Right hindlimb (tissue), 1 donor: Measurements from ENCODE around the gene PPP1CA.

Experiments
- DNase-seq: peaks from one replicate; pipeline ENCODE4 v3.0.0-alpha.2; 2018

Gene PPP1CA

DNA sequence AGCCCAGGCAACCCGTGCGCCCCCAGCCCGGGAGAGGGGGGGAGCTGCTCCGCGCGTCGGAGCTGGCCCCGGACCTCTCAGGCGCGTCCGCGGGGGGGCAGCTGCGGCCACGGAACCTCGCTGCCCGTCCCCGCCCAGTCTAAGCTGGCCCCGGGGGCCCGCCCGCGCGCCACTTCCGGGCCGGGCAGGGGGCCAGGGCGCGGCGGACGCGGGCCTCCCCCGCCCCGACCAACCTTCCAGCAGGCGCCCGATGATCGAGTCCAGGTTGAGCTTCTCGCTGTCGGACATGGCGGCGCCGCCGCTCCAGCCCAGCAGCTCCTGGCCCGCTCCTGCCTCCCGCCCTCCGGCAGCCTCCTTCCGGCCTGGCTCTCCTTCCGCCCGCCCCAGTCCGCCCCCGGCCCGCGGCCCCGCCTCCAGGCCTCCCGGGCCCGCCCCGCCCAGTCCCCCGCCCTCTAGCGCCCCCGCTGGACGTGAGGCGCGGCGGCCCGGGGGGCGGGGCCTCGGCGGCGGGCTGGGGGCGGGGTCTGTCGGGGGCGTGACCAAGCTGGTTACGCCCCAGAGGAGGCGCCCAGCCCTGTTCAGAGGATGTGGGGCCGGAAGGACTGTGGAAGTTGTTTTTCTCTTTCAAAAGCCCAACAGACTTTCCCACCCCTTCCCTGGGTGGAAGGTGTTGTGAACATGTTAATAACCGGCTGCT, at the start of gene PPP1CA:
PPP1CA (minus strand) TSS at position 364 of the 697 bp plus-strand sequence; CDS start at position 288, 76 bp downstream.
- peak; percentile 96 for DNase-seq

DNA sequence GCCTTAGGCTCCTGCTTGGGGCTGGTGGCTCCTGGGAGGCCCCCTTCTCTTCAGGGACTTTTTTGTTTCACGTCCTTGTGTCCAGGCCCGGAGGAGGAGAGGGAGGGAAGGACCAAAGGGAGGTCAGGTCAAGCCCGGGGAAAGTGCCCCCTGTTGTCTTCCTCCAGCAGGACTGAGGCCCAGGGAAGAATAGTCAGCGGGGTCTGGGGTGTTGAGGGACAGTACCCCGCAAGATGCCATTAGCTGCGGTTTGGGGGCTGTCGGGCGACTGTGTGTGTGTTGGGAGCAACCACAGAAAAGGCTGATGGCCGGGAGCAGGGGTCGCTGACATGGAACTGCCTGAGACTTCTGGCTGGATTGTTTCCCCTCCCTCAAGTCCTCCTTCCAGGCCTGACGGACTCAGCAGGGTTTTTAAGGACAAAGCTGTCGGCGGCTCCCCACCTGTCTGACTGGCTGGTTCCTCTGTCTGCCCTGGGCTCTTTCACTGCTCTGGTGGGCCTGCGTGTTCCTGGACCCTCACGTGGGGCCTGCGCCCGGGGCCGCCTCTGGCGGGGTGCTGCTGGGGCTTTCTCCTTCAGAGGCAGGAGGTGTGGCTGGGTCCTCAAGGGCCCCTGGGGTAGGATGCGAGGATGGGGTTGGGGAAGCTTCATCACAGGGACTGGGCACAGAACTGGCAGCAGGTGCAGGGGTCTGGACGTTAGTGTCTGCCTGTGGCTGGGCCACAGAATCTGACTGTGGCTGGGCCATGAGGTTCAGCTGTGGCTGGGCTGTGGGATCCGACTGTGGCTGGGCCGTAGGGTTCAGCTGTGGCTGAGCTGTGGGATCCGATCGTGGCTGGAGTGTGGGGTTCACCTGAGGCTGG, 49.4 kb upstream of the PPP1CA start:
- DNase-seq, result peak; percentile 14

DNA sequence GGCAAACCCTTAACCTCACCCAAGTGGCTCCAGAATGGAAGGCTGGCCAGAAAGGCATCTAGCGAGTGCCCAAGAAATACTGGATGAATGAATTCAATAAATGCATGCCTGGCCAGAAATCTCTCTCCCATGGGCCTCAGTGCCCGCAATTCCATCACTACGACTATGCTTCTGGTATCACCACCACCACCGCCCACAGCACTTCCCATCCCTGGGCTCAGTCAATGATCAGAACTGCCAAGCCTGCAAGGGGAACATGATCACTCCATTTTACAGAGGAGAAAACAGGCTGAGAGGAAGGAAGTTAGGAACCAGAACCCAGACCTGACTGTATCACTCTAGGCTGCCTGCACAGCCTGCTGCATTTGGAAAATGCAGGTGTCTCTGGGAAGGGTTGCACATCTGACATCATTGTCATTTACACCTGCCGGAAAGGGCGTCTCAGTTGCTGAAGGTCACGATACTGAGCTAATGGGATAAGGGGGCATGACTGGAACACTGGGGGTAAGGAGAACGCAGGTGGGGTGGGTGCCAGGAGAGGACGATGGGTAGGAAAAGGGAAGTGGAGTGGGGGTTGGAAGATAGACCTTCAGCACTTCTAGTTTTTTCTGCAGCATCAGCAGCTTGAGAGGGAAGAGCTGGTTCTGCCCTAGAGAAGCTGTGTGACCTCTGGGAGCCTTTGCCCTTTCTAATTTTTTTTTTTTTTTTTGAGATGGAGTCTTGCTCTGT, 47.6 kb upstream of the PPP1CA start:
- peak; percentile 12 for DNase-seq

DNA sequence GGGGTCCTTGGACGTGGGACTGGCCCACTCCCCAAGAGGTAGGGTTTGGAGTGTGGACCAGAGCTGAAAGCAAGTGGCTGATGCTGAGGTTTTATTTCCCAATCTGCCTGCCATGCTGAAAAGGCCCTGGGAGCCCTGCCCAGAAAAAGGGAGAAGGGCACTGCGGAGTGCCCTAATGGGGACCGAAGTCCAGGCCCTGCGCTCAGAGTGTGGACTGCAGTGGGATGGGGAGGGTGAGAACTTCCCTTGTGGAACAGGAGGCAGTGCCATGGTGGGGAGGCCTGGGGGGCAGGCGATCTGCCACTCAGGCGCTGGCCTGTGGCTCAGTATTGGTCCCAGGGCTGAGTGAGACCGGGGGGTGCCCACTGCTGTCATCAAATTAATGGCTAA, 46.6 kb upstream of the PPP1CA start:
- no peak for DNase-seq

DNA sequence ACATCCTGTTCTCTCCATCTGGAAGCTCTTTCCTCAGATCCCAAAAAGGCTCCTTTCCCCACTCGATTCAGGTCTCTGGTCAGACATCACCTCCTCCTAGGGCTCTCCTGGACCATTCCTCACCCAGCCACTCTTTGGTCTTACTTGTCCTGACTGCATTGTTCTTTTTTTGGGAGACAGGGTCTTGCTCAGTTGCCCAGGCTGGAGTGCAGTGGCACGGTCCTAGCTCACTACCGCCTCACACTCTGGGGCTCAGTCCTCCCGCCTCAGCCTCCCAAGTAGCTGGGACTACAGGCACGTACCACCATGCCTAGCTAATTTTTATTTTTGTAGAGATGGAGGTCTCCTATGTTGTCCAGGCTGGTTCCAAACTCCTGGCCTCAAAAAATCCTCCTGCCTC, 43.9 kb upstream of the PPP1CA start:
- no peak for DNase-seq

DNA sequence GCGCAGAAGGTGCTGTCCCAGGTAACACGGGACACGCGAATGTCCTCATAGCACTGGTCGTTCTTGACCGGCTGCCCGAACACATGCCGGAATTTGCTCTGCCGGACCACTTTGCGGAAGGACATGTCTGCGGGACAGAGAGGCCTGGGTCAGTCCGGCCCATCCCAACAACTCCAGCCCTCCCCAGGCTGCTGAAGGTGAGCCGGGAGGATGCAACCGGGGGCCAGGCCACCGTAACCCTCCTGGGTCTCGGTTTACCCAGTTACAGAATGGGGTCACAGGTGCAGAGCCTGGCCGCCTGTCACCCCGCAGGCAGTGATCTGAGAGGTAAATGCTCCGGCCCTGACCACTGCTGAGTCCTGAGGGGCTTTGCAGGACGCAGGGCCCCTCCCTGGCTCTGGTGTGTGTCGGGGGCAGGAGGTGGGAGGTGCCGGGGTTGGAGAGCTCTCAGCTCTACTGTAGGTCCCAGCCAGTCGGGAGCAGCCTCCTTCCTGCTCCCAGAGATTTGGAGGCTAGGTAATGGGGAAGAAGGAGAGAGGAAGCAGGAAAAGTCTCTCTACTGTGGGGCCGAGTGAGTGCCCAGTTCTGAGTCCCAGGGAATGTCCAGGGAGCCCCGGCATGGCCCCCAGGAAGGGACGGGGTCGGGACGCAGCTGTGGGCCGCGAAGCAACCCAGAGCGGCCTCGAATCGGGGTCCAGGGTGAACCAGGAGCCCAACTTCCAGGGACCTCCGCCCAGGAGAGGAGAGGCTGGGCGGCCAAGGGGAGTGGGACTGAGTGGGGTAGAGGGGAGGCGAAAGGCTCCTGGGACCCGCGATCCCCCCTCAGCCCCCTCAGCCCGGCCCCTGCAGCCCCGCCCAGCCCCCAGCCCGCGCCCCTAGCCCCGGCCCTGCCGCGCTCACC, 41.1 kb upstream of the PPP1CA start:
- DNase-seq, result peak; percentile 26

DNA sequence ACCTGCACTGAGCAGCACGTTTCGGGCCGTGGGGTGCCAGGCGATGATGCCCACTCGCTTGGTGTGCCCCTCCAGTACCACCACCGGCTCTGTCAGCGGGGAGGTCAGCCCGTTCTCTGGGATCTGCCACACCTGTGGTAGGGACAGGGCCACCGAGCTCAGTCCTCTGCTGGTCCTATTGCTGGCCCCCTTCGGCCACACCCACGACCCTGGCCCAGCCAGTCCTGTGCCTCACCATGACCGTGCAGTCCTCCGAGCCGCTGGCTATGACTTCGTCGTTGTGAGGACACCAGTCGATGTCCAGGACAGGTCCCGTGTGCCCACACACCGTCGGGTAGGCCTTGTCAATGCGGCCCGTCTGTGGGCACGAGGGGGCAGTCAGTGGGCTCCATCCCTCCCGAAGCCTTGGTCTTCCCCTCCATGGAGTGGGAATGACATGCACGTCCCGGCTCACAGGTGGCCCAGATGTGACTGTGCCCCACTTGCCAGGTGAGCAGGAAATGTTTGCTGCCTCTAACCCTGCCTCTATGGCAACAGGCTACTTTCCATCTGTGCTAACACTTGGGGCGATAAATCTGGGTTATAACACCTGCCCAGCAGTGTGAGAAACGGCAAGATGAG, 40.2 kb upstream of the PPP1CA start:
- peak; percentile 26 for DNase-seq

DNA sequence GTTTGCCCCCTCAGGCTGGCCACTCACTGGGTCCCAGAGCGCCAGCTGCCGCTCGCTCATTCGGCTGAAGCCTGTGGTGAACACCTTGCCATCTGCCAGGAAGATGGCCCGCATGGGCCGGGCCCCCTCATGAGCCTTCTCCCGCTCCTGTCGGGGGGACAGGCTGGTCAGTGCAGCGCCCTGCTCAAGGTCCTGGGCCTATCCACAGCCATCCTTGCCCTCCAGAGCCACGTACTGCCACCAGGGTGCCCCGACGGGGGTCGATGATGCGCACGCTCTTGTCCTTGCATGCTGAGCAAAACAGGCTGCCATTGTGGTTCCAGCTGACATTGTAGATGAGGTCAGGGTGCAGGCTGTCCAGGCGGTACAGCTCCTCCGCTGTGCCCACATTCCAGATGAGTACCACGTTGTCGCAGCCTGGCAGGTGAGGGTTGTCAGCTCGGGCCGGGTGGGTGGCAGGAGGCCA, 39.5 kb upstream of the PPP1CA start:
- no peak for DNase-seq

DNA sequence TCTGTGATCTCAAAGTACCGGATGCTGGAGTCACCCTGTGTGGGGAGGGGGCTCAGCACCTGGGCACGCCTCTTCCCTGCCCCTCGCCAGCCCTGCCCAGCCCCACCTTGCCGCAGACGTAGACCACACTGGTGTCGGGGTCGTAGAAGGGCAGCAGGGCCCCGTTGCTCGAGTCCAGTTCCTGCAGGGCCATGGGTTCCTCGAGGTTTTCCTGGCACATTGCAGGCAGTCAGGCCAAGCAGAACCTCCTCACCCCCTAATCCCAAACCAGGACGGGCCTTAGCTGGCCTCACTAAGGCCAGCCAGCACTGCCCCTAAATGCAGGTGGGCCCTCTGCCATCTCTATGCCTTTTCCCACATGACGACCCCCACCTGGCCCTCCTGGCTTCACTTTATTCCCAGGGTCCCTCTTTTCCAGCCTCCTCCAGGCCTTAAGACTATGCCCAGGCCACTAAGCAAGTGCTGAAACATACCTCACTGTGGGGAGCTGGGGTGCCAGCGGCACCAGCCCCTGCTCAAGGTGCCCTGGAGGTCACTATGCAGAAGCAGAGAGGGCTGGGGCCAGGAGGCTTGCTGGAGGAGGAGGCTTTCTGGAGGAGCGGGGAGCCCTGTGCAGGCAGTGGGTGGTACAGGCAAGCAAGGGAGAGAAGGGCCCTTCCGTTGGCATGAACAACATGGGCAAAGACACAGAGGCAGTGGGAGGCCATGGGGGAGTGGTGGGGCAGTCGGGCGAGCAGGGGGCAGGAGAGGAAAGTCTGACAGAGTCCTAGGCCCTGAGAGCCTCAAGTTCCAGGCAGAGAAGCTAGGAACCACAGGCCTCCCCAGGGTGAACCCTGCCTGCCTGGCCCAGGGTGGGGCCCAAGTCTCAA, 38.8 kb upstream of the PPP1CA start:
- peak; percentile 30 for DNase-seq

DNA sequence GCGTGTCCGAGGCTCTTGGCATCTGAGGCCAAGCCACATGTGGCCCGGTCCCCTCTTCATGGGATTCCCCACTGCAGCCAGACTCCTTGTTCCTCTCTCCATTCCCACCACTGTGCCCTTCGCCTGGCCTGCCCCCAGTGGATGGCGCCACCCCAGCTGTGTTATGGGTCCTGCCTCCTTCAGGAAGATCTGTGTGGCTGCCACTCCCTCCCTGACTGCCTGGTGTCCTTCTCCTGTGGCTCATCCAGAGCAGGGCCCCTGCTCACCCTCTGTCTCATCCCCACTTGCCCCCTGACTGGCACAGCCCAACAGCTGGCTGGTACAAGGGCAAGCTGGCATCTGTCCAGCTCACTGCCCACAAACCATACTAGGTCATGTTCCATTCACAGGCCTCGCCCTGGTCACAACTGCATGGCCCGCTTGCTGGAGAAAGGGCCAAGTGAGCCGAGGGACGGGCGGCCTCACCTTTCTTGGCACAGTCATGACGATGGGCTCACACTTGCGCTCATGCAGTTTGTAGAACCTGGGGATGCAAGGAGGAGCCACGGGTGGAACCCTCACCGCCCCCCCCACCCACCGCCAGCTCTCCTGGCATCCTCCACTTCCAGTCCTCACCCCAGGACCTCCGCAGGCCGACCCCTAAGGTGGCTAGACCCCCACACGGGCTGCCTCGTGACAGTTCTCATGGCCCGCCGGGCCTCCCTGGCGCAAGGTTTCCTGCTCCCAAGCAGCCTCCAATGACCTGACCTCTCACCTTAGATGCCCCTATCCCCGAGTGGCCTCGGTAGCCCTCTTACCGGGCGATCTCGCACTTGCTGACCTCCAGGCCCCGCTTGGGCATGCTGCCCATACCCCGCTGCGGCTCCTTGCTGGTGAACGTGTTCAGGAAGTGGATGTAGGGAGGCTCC, 37.9 kb upstream of the PPP1CA start:
- peak; percentile 43 for DNase-seq

DNA sequence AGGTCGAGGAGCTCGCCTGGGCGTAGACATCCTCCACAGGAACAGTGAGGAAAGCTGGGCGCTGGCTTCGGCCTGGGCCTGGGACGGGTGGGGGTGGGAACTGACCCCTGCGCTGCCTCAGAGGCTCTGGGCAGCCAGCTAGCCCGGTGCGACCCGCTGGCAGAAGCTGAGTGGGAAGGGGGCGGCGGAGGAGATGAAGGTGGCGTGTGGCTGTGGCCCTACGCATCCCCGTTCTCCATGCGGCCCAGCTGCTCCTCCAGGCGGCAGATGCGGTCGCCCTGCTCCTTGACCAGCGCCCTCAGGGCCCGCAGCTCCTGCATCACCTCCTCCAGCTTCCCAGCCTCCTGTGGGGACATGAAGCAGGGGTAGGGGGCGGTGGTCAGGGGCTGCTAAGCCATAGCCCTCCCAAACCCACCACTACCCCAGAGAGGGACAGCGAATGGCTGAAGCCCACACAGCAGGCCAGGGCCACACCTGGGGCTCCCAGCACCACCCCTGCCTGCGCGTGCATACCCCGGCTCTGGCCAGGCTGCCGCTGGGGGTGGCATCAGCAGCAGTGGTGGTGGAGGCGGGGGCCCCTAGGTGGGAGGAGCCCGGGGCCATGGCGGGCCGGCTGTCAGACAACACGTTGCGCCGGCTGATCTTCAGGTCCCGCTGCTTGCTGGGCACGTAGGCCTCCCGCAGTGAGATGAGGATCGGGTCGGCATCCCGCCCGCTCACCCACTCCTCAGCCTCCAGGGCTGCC, 36.7 kb upstream of the PPP1CA start:
- peak; percentile 24 for DNase-seq

DNA sequence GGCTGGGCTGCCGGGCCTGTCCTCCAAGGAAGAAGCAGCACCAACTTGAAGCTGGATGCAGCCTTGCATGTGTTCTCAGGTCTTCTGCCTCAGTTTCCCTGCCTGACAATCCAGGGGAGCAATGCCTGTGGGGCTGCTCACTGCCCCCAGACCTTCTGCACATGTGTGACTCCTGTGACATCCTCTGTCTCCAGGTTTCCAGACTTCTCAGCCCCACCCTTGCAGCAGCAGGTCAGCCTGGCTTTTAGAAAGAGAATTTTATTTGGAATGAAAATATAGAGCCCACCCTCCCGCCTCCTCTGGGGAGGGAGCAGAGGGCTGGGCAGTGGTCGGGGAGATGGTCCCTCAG, 36.1 kb upstream of the PPP1CA start:
- DNase-seq, result peak; percentile 16

DNA sequence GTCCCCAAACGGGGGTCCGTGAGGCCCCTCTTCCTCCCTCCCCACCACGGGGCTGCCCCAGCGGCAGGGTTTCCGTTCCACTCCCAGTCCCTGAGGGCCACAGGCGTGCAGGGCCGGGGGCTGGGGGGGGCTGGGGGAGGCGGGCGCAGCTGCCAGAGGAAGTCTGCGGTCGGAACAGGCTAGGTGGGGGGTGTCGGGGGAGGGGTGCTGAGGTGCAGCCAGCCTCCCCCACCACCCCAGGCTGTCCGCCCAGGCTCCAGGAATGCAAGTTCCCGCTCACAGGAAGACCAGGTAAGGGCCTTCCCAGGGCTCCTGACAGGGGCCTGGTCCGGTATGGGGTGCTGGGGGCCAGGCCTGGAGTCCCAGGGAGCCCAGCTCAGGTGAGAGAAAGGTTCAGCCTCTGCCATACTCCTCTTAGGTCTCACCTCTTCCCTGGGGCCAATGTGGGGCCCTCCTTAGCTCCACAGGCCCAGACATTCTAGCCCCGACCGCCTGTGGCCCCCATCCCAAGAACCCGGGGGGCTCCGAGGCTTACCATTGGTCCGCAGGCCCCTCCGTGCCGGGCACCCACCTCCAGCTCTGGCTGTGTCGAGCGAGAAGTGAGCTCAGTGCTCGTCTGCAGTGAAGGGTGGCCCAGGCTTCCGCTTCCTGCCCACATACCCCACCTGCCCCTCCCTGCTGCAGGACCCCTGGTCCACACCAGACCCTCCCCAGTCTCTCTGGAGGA, 35.6 kb upstream of the PPP1CA start, which contains the start of gene PTPRCAP:
PTPRCAP (minus strand) TSS at position 601 of the 727 bp plus-strand sequence; CDS start at position 538, 63 bp downstream.
- DNase-seq, result peak; percentile 56

DNA sequence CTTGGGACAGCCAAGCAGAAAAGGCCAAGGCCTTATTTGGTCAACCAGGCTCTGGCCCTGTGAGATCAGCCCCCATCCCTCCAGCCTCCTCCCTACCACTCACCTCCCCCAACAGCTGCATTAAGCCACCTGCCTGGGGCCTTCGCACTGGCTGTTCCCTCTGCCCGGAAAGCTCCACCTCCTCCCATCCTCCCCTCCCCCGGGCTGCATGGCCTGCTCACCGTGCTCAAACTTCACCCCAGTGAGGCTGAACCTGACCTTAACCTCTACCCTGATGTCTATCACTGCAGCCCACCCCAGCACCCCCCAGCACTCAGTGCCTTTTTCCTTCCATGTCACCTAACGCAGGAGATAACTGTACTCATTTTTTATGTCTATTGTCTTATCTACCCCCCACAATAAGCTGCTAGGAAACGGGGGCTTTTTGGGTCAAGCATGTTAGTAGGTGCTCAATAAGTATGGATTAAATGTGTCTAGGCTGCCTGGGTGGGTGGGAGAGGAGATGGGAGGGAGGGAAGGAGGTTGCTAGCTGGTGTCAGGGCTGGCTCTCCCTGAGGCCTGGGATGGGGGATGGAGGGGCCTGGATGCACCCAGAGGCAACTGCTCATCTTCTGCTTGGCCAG, 34.9 kb upstream of the PPP1CA start:
- peak; percentile 42 for DNase-seq

DNA sequence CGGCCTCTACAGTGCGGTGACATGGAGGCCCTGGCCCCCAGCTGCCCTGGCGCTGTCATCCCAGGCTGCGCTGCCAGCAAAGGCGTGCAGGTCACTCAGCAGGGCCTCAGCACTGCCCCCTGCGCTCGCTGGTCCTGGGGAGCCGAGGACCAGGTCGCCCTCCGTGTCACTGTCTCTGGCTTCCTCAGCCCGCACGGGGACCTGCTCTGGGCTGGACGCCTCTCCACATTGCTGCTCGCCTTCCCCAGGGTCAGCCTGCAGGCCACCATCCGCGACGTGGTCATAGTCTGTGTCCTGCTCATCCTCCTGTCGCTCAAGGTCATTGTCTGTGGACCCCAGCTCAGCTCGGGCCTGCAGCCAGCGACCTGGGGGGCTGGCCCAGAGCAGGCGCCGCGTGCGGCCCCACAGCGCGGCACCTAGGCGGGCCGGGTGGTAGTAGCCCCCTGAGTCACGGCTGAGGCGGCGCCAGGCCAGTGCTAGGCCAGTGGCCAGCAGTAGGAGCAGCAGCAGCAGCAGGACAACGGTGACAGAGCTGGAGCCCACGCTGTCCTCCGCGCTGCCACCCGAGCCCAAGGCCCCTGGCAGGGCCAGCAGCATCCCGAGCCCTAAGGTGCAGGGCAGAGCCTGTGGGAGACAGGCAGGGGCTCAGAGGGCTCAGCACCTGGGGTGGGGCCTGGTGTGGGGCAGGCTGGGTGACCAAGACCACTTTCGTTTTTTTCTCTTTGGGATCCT, 34.2 kb upstream of the PPP1CA start:
- peak; percentile 21 for DNase-seq

DNA sequence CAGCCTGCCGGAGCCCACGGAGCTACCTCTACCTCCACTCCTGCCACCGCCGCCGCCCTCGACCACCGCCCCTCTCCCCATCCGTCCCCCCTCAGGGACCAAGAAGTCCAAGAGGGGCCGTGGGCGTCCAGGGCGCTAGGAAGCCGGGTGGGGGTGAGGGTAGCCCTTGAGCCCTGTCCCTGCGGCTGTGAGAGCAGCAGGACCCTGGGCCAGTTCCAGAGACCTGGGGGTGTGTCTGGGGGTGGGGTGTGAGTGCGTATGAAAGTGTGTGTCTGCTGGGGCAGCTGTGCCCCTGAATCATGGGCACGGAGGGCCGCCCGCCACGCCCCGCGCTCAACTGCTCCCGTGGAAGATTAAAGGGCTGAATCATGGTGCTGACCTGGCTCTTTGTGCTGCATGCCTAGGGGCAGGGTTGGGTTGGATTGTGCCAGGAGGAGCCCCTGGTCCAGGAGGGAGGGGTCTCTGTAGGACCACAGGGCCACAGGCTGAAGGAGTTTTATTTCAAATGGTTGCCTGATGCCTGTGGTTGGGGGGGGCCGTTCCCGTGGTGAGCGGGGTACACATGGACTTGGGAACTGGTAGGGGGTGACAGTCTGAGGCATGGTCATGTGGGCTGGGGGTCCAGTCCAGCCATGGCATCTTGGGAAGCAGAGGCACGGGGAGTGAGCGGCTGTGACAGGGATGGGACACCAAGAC, 33.5 kb upstream of the PPP1CA start:
- no peak for DNase-seq
